ENCODE results near the gene CRBN. TPM values are rescaled to one million over a fixed set of nuclear protein-coding genes. Genes with fewer than 3 reads are reported as not detected.

The CRBN gene
- total and polyA plus RNA-seq, 8 donors: 16.4 to 864 (median 62.6) TPM

GRCh38 chr3:3102751-3103150 is 76.7 kb downstream of the CRBN start:
- WGBS, 5 donors: 87 to 91% (median 90%) methylated on average over 6 of the region's 6 CpGs
- intact Hi-C loops (cut with DNase I; ENCODE audit: low total_unique reads): no loop called here
- no peak overlapping the region for H3K27ac ChIP-seq
- H3K4me3 ChIP-seq: no peak overlapping the region
- H3K27me3 ChIP-seq: no peaks in the 10 kb centered on the region
- no peaks in the 10 kb centered on the region for H3K36me3 ChIP-seq
- DNase-seq: no peak
- TF ChIP-seq POLR2A (IDR thresholded peaks at IDR 0.05) (no peak), EP300 (IDR thresholded peaks at IDR 0.05) (no peak), POLR2AphosphoS5 (IDR thresholded peaks at IDR 0.05) (no peak), CTCF (IDR thresholded peaks at IDR 0.05) (no peak)
- no peaks in the 10 kb centered on the region for H3K4me1 ChIP-seq
- no peaks in the 10 kb centered on the region for H3K9me3 ChIP-seq

GRCh38 chr3:3101660-3102458 is 77.6 kb downstream of the CRBN start:
- Histone ChIP-seq H3K4me1 (no peaks in the 10 kb centered on the region), H3K27ac (no peak overlapping the region), H3K9me3 (no peaks in the 10 kb centered on the region), H3K36me3 (no peaks in the 10 kb centered on the region), H3K4me3 (no peak overlapping the region), H3K27me3 (no peaks in the 10 kb centered on the region)
- 79 to 88% (median 82%) methylated on average over 6 of the region's 6 CpGs for WGBS, 5 donors
- intact Hi-C loops (cut with DNase I; ENCODE audit: low total_unique reads): no loop called here
- TF ChIP-seq EP300 (IDR thresholded peaks at IDR 0.05) (no peak), POLR2AphosphoS5 (IDR thresholded peaks at IDR 0.05) (no peak)
- DNase-seq: no peak

Small RNAs within 50 kb of the gene (small RNA-seq; reads per million reads assigned to genes)
- gene RF00416: 0 reads per million in 4 donors

Other genes with a start within 250 kb of the CRBN start
- gene IL5RA, start 69.3 kb downstream of the CRBN start, total RNA-seq: under 1 TPM in 3 of 5 donors, not detected in 2; under 0.01 to 0.92 (median 0.29) TPM
- under 1 TPM in 2 of 3 donors, not detected in 1; 0.19 to 0.46 TPM for gene IL5RA, start 69.3 kb downstream of the CRBN start, polyA plus RNA-seq
- gene TRNT1, start 52.8 kb downstream of the CRBN start, total RNA-seq: 10 to 100 TPM in 4 of 5 donors, 1 to 10 TPM in 1; 5.4 to 33.0 (median 21.0) TPM
- gene TRNT1, start 52.8 kb downstream of the CRBN start, polyA plus RNA-seq: 10 to 100 TPM in 1 of 3 donors, 1 to 10 TPM in 2; 8.3 to 12.0 (median 9.8) TPM